Smooth muscle cell (in vitro differentiated cells): Measurements from ENCODE around the gene SAPCD1. TPM values are rescaled to one million over a fixed set of nuclear protein-coding genes. Genes with fewer than 3 reads are reported as not detected.

Experiments used
- DNase-seq: peaks from one replicate; lab custom pipeline; 2025; ENCODE audit not compliant: unreplicated experiment; lab: John Stamatoyannopoulos, UW
- H2AFZ ChIP-seq: fragments of 200-600 bp; sonication (generic); 2 replicates; pipeline ENCODE4 v1.6.0; 2016; ENCODE audit warnings: antibody characterized with exemption, low read depth, mild to moderate bottlenecking
- H3F3A ChIP-seq: fragments of 200-600 bp; sonication (generic); 2 replicates; pipeline ENCODE4 v1.6.0; 2017; ENCODE audit warnings: antibody characterized with exemption, low read depth
- H3K27ac ChIP-seq: fragments of 200-600 bp; sonication (generic); 2 replicates; pipeline ENCODE4 v1.5.1; 2016; ENCODE audit warnings: low read depth, mild to moderate bottlenecking
- H3K27me3 ChIP-seq: fragments of 200-600 bp; sonication (generic); 2 replicates; pipeline ENCODE4 v1.6.1; 2016; ENCODE audit warnings: low read depth, mild to moderate bottlenecking
- H3K36me3 ChIP-seq: fragments of 200-600 bp; sonication (generic); 2 replicates; pipeline ENCODE4 v1.5.1; 2016; ENCODE audit warnings: low read depth
- H3K4me1 ChIP-seq: fragments of 200-600 bp; sonication (generic); 2 replicates; pipeline ENCODE4 v1.5.1; 2016; ENCODE audit warnings: low read depth
- H3K4me2 ChIP-seq: fragments of 200-600 bp; sonication (generic); 2 replicates; pipeline ENCODE4 v1.6.0; 2016; ENCODE audit warnings: mild to moderate bottlenecking
- H3K4me3 ChIP-seq: fragments of 200-600 bp; sonication (generic); 2 replicates; pipeline ENCODE4 v1.5.1; 2016; ENCODE audit warnings: mild to moderate bottlenecking
- H3K79me2 ChIP-seq: fragments of 200-600 bp; sonication (generic); 2 replicates; pipeline ENCODE4 v1.6.0; 2016; ENCODE audit warnings: low read depth, mild to moderate bottlenecking
- H3K9ac ChIP-seq: fragments of 200-600 bp; sonication (generic); 2 replicates; pipeline ENCODE4 v1.6.0; 2016; ENCODE audit warnings: low read depth
- H3K9me3 ChIP-seq: fragments of 200-600 bp; sonication (generic); replicated peaks from 2 replicates; pipeline ENCODE4 v1.5.1; 2016; ENCODE audit warnings: low read depth
- H4K20me1 ChIP-seq: fragments of 200-600 bp; sonication (generic); 2 replicates; pipeline ENCODE4 v1.6.0; 2016; ENCODE audit warnings: low read depth
- CTCF ChIP-seq: fragments of 200-600 bp; sonication (generic); IDR thresholded peaks from 2 replicates; pipeline ENCODE4 v1.5.1; 2017; ENCODE audit warnings: borderline replicate concordance, mild to moderate bottlenecking, antibody characterized with exemption; ENCODE audit not compliant: insufficient read depth, poor library complexity, severe bottlenecking
- WGBS: methylation state at CpG from one replicate; pipeline ENCODE4 v1.1.7; 2016; ENCODE audit warnings: low lambda C conversion rate; 5-methylcytosine and 5-hydroxymethylcytosine counted together
- polyA plus RNA-seq: library from polyadenylated mRNA; unstranded; fragments of >200 nt; fragmentation: Nextera tagmentation; extraction: Ambion mirVana; gene quantifications from 2 replicates; pipeline ENCODE4 v1.2.1, GENCODE V29; 2016
- total RNA-seq: library from RNA; depleted of rRNA; stranded (reverse); fragments of >200 nt; gene quantifications from 2 replicates; pipeline ENCODE4 v1.2.3, GENCODE V29; 2014

Gene SAPCD1
- total and polyA plus RNA-seq, 2 experiments from 2014 or later = 1.4 TPM; not detected in 1

- WGBS = 2% methylated on average over 39 of the region's 44 CpGs
Measured at GRCh38 chr6:31794866-31795615, 32.6 kb downstream of the SAPCD1 start.

GRCh38 chr6:31795616-31796298, 33.3 kb downstream of the SAPCD1 start, which contains the start of gene VARS1:
Gene VARS1 (minus strand): TSS chr6:31795752. CDS start chr6:31795217, 535 bp downstream.
- WGBS = 2% methylated on average over 61 of the region's 75 CpGs
- DNase-seq = peak; percentile 60
- no peaks in the 10 kb centered on the region for H4K20me1 ChIP-seq

More at GRCh38 chr6:31794866-31795615, 32.6 kb downstream of the SAPCD1 start:
- Histone ChIP-seq H3K27me3 (no peaks in the 10 kb centered on the region), H3K27ac (peak overlapping the region; percentile 90), H3K79me2 (peaks cover 17% of the 10 kb centered on the region), H3K4me3 (peak overlapping the region; percentile 98), H4K20me1 (no peaks in the 10 kb centered on the region), H3K4me1 (no peaks in the 10 kb centered on the region), H3K9me3 (no peaks in the 10 kb centered on the region), H3K36me3 (no peaks in the 10 kb centered on the region), H3K4me2 (peak overlapping the region; percentile 96), H3F3A (peaks cover 14% of the 10 kb centered on the region), H3K9ac (peak overlapping the region; percentile 89), H2AFZ (peak overlapping the region; percentile 97)
- DNase-seq = no peak
- no peak for TF ChIP-seq CTCF

GRCh38 chr6:31796993-31797385, 34.5 kb downstream of the SAPCD1 start:
- no peak for DNase-seq
- no peaks in the 10 kb centered on the region for H3K36me3 ChIP-seq
- H3K27ac ChIP-seq = peak overlapping the region; percentile 6
- no peaks in the 10 kb centered on the region for H4K20me1 ChIP-seq
- WGBS = 95% methylated on average over 2 of the region's 2 CpGs
- peaks cover 16% of the 10 kb centered on the region for H3K79me2 ChIP-seq
- H3K4me1 ChIP-seq = no peaks in the 10 kb centered on the region
- H3K27me3 ChIP-seq = no peaks in the 10 kb centered on the region
- H2AFZ ChIP-seq = no peak overlapping the region
- no peaks in the 10 kb centered on the region for H3K9me3 ChIP-seq
- H3K9ac ChIP-seq = no peak overlapping the region
- H3K4me2 ChIP-seq = no peak overlapping the region
- peaks cover 14% of the 10 kb centered on the region for H3F3A ChIP-seq
- TF ChIP-seq CTCF = no peak
- no peak overlapping the region for H3K4me3 ChIP-seq

More at GRCh38 chr6:31795616-31796298, 33.3 kb downstream of the SAPCD1 start, which contains the start of gene VARS1:
- Histone ChIP-seq H3K9me3 (no peaks in the 10 kb centered on the region), H3K36me3 (no peaks in the 10 kb centered on the region), H3K4me3 (peak within 1 kb of the TSS; percentile 98), H3K9ac (peak within 1 kb of the TSS; percentile 89), H3F3A (peaks cover 14% of the 10 kb centered on the region), H3K4me1 (no peaks in the 10 kb centered on the region), H3K4me2 (peak within 1 kb of the TSS; percentile 96), H2AFZ (peak within 1 kb of the TSS; percentile 97), H3K27me3 (no peaks in the 10 kb centered on the region), H3K27ac (peak within 1 kb of the TSS; percentile 90), H3K79me2 (peaks cover 16% of the 10 kb centered on the region)
- TF ChIP-seq CTCF = peak; percentile 56
